CD14-positive monocyte (primary cell): Measurements from ENCODE around the gene WNT7B. TPM values are rescaled to one million over a fixed set of nuclear protein-coding genes. Genes with fewer than 3 reads are reported as not detected.

Experiments used
- DNase-seq, 3 donors: peaks; one replicate each; pipeline ENCODE4 v3.0.0-alpha.2; 2011 to 2022
- H2AFZ ChIP-seq: 2 replicates; pipeline ENCODE4 v1.6.0; 2012; ENCODE audit warnings: mild to moderate bottlenecking, low read depth, low read length, inconsistent platforms; ENCODE audit not compliant: insufficient read depth, poor library complexity, severe bottlenecking
- H3K27ac ChIP-seq, 2 donors: 1 replicate in 1 of 2; 2 replicates in 1 of 2; pipeline ENCODE4 v1.5.1; 2012 to 2013; ENCODE audit warnings: low read length in 2 of 2, control low read depth in 1 of 2, inconsistent platforms in 1 of 2, low read depth in 1 of 2, mild to moderate bottlenecking in 1 of 2
- H3K27me3 ChIP-seq, 2 donors: one replicate each; pipeline versions ENCODE4 v1.6.0 to v1.6.1; 2011 to 2013; ENCODE audit warnings: low read length in 2 of 2; ENCODE audit not compliant: control insufficient read depth in 2 of 2, insufficient read depth in 2 of 2
- H3K36me3 ChIP-seq, 2 donors: replicated peaks in 1 of 2; 1 replicate in 1 of 2; 2 replicates in 1 of 2; pipeline versions ENCODE4 v1.5.1 to v1.6.1; 2012 to 2013; ENCODE audit warnings: low read length in 2 of 2, control low read depth in 1 of 2, inconsistent platforms in 1 of 2, mild to moderate bottlenecking in 1 of 2; ENCODE audit not compliant: insufficient read depth in 2 of 2, control insufficient read depth in 1 of 2
- H3K4me1 ChIP-seq, 2 donors: 1 replicate in 1 of 2; 2 replicates in 1 of 2; pipeline versions ENCODE4 v1.5.1 to v1.6.1; 2012 to 2013; ENCODE audit warnings: low read length in 2 of 2, control low read depth in 1 of 2, inconsistent platforms in 1 of 2, mild to moderate bottlenecking in 1 of 2, moderate library complexity in 1 of 2; ENCODE audit not compliant: insufficient read depth in 2 of 2, control insufficient read depth in 1 of 2
- H3K4me2 ChIP-seq: replicated peaks from 2 replicates; pipeline ENCODE3; 2012; ENCODE audit warnings: low read length, moderate library complexity, mild to moderate bottlenecking; ENCODE audit not compliant: poor library complexity, severe bottlenecking; ENCODE audit errors: extremely low read depth
- H3K4me3 ChIP-seq, 3 experiments: fragments of 200-600 bp in 1 of 3; sonication (generic) in 1 of 3; replicated peaks in 1 of 3; 1 replicate in 2 of 3; 2 replicates in 1 of 3; pipeline ENCODE4 v1.5.1; 2011 to 2013; ENCODE audit warnings: low read length in 3 of 3, mild to moderate bottlenecking in 3 of 3, control low read depth in 2 of 3, low read depth in 2 of 3, inconsistent platforms in 1 of 3, moderate library complexity in 1 of 3
- H3K79me2 ChIP-seq: 2 replicates; pipeline ENCODE4 v1.6.0; 2012; ENCODE audit warnings: mild to moderate bottlenecking, control low read depth, inconsistent platforms, low read length, moderate library complexity; ENCODE audit not compliant: insufficient read depth
- H3K9ac ChIP-seq: 2 replicates; pipeline ENCODE4 v1.6.0; 2017; ENCODE audit warnings: low read length, mild to moderate bottlenecking; ENCODE audit not compliant: insufficient read depth, poor library complexity, severe bottlenecking
- H3K9me3 ChIP-seq, 2 donors: replicated peaks in 1 of 2; 1 replicate in 1 of 2; 2 replicates in 1 of 2; pipeline versions ENCODE4 v1.5.1 to v1.6.1; 2012 to 2013; ENCODE audit warnings: low read length in 2 of 2, control low read depth in 1 of 2; ENCODE audit not compliant: control insufficient read depth in 1 of 2, insufficient read depth in 1 of 2
- H4K20me1 ChIP-seq: 2 replicates; pipeline ENCODE4 v1.6.0; 2012; ENCODE audit warnings: mild to moderate bottlenecking, low read length, control low read depth, moderate library complexity; ENCODE audit not compliant: insufficient read depth
- H3K27ac Mint-ChIP-seq, 7 donors: one replicate each; pipeline ENCODE4 v1.8.0; 2020; ENCODE audit warnings: mild to moderate bottlenecking in 7 of 7, mixed read lengths in 7 of 7, moderate library complexity in 6 of 7, inconsistent platforms in 2 of 7
- H3K27me3 Mint-ChIP-seq, 3 donors: one replicate each; pipeline ENCODE4 v1.8.0; 2021 to 2022; ENCODE audit warnings: low read depth in 3 of 3, mild to moderate bottlenecking in 3 of 3, mixed read lengths in 3 of 3, moderate library complexity in 3 of 3, inconsistent platforms in 1 of 3
- H3K36me3 Mint-ChIP-seq, 2 donors: one replicate each; pipeline ENCODE4 v1.8.0; 2020; ENCODE audit warnings: mixed read lengths in 2 of 2, inconsistent platforms in 1 of 2, mild to moderate bottlenecking in 1 of 2
- H3K4me1 Mint-ChIP-seq: one replicate; pipeline ENCODE4 v1.8.0; 2020; ENCODE audit warnings: mild to moderate bottlenecking, mixed read lengths
- H3K4me3 Mint-ChIP-seq, 2 donors: one replicate each; pipeline ENCODE4 v1.8.0; 2020; ENCODE audit warnings: mild to moderate bottlenecking in 2 of 2, mixed read lengths in 2 of 2, moderate library complexity in 1 of 2
- H3K9me3 Mint-ChIP-seq, 7 donors: one replicate each; pipeline ENCODE4 v1.8.0; 2020 to 2022; ENCODE audit warnings: mixed read lengths in 7 of 7, mild to moderate bottlenecking in 6 of 7, moderate library complexity in 6 of 7, inconsistent platforms in 2 of 7
- CTCF ChIP-seq: fragments of 200-600 bp; IDR thresholded peaks from one replicate; pipeline ENCODE4 v1.8.0; 2022; ENCODE audit warnings: antibody characterized with exemption, mild to moderate bottlenecking
- WGBS: methylation state at CpG from one replicate; pipeline ENCODE4 v1.1.5; 2013; ENCODE audit warnings: missing lambda C conversion rate; ENCODE audit not compliant: insufficient coverage; 5-methylcytosine and 5-hydroxymethylcytosine counted together
- intact Hi-C, 2 donors: fragments of 100-400 bp; cut with micrococcal nuclease; formaldehyde crosslinking; loops; one replicate each; pipeline versions ENCODE4 v1.15.0 to v1.15.1; 2023
- polyA plus RNA-seq, 3 donors: library from polyadenylated mRNA; depleted of rRNA in 1 of 3; unstranded in 2 of 3; stranded (reverse) in 1 of 3; fragments of 300-500 nt in 2 of 3; fragments of >200 nt in 1 of 3; fragmentation: Illumina TruSeq in 2 of 3; gene quantifications; 1 replicate in 2 of 3; 2 replicates in 1 of 3; pipeline ENCODE4 v1.2.3, GENCODE V29; 2012 to 2021

WNT7B gene
- polyA plus RNA-seq, 3 donors, result not detected

GRCh38 chr22:45890351-45890635 is 86.7 kb downstream of the WNT7B start:
- H4K20me1 ChIP-seq, result no peaks in the 10 kb centered on the region
- no peak overlapping the region for H3K4me3 ChIP-seq
- Mint-ChIP-seq H3K36me3 (no peaks in the 10 kb centered on the region), H3K4me1 (peaks cover 3% of the 10 kb centered on the region), H3K27ac (no peak overlapping the region), H3K4me3 (peak overlapping the region in 1 of 2 donors; percentile 46), H3K27me3 (peaks cover 21 to 47% (median 36%) of the 10 kb centered on the region in 3 donors), H3K9me3 (peaks cover 0 to 8% (median 2%) of the 10 kb centered on the region in 7 donors)
- no peak for TF ChIP-seq CTCF
- DNase-seq, result no peak
- H3K9me3 ChIP-seq, result no peaks in the 10 kb centered on the region
- peaks cover 0 to 37% of the 10 kb centered on the region in 2 donors for H3K27me3 ChIP-seq
- no peaks in the 10 kb centered on the region for H3K79me2 ChIP-seq
- H3K4me2 ChIP-seq, result no peak overlapping the region
- intact Hi-C loops, result no loop called here
- no peak overlapping the region for H2AFZ ChIP-seq
- H3K36me3 ChIP-seq, result no peaks in the 10 kb centered on the region
- no peaks in the 10 kb centered on the region for H3K4me1 ChIP-seq
- no peak overlapping the region for H3K9ac ChIP-seq
- 95% methylated on average over 4 of the region's 26 CpGs for WGBS
- no peak overlapping the region for H3K27ac ChIP-seq

- no peak for DNase-seq
- Mint-ChIP-seq H3K4me3 (peak overlapping the region in 1 of 2 donors; percentile 46), H3K9me3 (peaks cover 0 to 6% (median 2%) of the 10 kb centered on the region in 7 donors), H3K27me3 (peaks cover 22 to 46% (median 37%) of the 10 kb centered on the region in 3 donors), H3K4me1 (peaks cover 3% of the 10 kb centered on the region), H3K36me3 (no peaks in the 10 kb centered on the region), H3K27ac (no peak overlapping the region)
- no peak overlapping the region for H3K4me2 ChIP-seq
- no peak overlapping the region for H3K9ac ChIP-seq
- intact Hi-C loops, result no loop called here
- no peak overlapping the region for H2AFZ ChIP-seq
- no peak for TF ChIP-seq CTCF
- H3K9me3 ChIP-seq, result no peaks in the 10 kb centered on the region
- no peaks in the 10 kb centered on the region for H4K20me1 ChIP-seq
- no peaks in the 10 kb centered on the region for H3K36me3 ChIP-seq
- H3K4me3 ChIP-seq, result no peak overlapping the region
- H3K27ac ChIP-seq, result no peak overlapping the region
- no peaks in the 10 kb centered on the region for H3K79me2 ChIP-seq
- H3K27me3 ChIP-seq, result peaks cover 0 to 37% of the 10 kb centered on the region in 2 donors
- 32% methylated on average over 56 of the region's 56 CpGs for WGBS
- H3K4me1 ChIP-seq, result no peaks in the 10 kb centered on the region
Observed at GRCh38 chr22:45889539-45890350, 87.2 kb downstream of the WNT7B start.
